Ishikawa (cell line): ENCODE measurements around the gene C16orf89.

Experiments used
- CEBPB ChIP-seq: IDR thresholded peaks from 2 replicates; pipeline ENCODE4 v1.6.1; 2012
- CREB1 ChIP-seq: IDR thresholded peaks from 2 replicates; pipeline ENCODE4 v1.6.1; 2012; ENCODE audit warnings: low read depth
- EGR1 ChIP-seq: IDR thresholded peaks from 2 replicates; pipeline ENCODE4 v1.6.1; 2012
- EP300 ChIP-seq: IDR thresholded peaks from 2 replicates; pipeline ENCODE4 v1.6.1; 2012; ENCODE audit warnings: borderline replicate concordance
- FOXM1 ChIP-seq: IDR thresholded peaks from 2 replicates; pipeline ENCODE4 v1.6.1; 2012; ENCODE audit warnings: low read depth, borderline replicate concordance
- NFIC ChIP-seq: IDR thresholded peaks from 2 replicates; pipeline ENCODE4 v1.6.1; 2012
- RAD21 ChIP-seq: IDR thresholded peaks from 2 replicates; pipeline ENCODE4 v1.6.1; 2012; ENCODE audit warnings: low read depth
- REST ChIP-seq: IDR thresholded peaks from 2 replicates; pipeline ENCODE4 v1.6.1; 2012; ENCODE audit warnings: low read depth, mild to moderate bottlenecking
- TAF1 ChIP-seq: IDR thresholded peaks from 2 replicates; pipeline ENCODE4 v1.6.1; 2012; ENCODE audit warnings: low read depth, mild to moderate bottlenecking
- TCF12 ChIP-seq: IDR thresholded peaks from 2 replicates; pipeline ENCODE4 v1.6.1; 2012; ENCODE audit warnings: low read depth
- TEAD4 ChIP-seq: IDR thresholded peaks from 2 replicates; pipeline ENCODE4 v1.6.1; 2012
- YY1 ChIP-seq: IDR thresholded peaks from 2 replicates; pipeline ENCODE4 v1.6.1; 2012; ENCODE audit warnings: low read depth
- ZBTB7A ChIP-seq: IDR thresholded peaks from 2 replicates; pipeline ENCODE4 v1.6.1; 2012; ENCODE audit warnings: low read depth
- TF ChIP-seq, protein P1 (sequence below): IDR thresholded peaks from 2 replicates; pipeline ENCODE4 v1.6.1; 2012
- TF ChIP-seq, protein P2 (sequence below): IDR thresholded peaks from 2 replicates; pipeline ENCODE4 v1.6.1; 2012

Gene C16orf89

DNA sequence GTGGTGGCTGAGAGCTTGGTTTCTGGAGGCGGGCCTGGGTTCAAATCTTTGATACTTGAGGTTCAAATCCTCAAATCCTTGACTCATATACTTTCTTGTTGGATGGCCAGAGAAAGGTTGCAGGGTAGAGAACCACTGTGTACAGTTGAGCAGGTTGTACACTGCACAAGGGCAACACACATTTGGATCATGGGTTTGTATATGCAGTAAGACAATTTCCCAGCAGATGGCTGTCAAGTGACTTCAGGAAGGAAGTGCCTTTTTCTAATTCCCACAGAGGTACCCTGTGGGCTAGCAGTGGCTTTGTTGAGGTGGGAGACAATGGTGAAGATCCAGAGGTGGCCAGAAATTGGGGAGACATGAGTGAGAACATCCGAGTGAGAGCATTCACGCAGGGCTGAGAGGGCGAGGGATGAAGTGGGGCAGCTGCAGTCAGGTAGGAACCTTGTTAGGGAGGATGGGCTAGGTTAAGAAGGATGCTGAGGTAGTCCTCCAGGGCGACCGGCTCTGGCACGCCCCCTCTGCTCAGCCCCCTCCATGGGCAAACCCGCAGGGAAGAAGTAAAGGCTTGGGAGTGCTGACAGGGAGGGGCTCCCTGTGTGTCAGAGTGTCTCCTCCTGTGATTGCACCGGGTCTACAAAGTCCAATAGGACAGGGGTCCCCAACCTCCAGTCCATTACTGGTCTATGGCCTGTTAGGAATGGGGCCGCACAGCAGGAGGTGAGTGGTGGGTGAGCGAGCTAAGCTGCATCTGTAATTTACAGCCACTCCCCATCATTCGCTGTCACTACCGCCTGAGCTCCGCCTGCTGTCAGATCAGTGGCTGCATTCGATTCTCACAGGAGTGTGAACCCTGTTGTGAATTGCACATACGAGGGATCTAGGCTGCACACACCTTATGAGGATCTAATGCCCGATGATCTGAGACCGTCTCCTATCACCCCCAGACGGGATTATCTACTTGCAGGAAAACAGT, 2.7 kb downstream of the C16orf89 start:
- TF ChIP-seq, protein P1, sequence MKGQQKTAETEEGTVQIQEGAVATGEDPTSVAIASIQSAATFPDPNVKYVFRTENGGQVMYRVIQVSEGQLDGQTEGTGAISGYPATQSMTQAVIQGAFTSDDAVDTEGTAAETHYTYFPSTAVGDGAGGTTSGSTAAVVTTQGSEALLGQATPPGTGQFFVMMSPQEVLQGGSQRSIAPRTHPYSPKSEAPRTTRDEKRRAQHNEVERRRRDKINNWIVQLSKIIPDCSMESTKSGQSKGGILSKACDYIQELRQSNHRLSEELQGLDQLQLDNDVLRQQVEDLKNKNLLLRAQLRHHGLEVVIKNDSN: no peak
- no peak for TF ChIP-seq ZBTB7A
- no peak for TF ChIP-seq EP300
- no peak for TF ChIP-seq YY1
- no peak for TF ChIP-seq FOXM1
- TF ChIP-seq, protein P2, sequence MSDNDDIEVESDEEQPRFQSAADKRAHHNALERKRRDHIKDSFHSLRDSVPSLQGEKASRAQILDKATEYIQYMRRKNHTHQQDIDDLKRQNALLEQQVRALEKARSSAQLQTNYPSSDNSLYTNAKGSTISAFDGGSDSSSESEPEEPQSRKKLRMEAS: no peak
- TF ChIP-seq CEBPB: no peak
- no peak; the same call in 1 of the 2 replicates for TF ChIP-seq RAD21
- TF ChIP-seq CREB1: no peak
- no peak for TF ChIP-seq NFIC
- TF ChIP-seq REST: no peak
- TF ChIP-seq TEAD4: no peak
- TF ChIP-seq TCF12: no peak
- no peak for TF ChIP-seq EGR1
- TF ChIP-seq TAF1: no peak

DNA sequence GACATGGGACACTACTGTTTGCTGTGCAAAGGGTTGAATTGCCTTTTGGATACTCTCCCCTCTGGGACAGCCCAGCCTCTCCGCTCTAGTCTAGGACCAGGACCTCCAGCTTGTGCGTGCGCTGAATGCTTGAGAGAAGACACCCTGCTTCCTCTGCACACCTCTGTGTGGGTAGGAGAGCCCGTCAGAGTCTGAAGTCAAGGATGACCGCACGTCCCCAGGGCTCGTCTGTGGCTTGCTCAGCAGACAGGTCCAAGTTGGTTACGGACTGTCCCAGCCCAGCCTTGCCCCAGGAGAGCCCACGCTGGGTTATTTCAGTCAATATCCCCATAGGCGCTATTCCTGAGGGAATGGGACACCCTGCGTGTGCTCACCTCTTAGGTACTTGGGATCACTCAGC, 3.7 kb downstream of the C16orf89 start:
- no peak for TF ChIP-seq ZBTB7A

- no peak for TF ChIP-seq ZBTB7A
- TF ChIP-seq YY1: no peak
- no peak for TF ChIP-seq CEBPB
- no peak for TF ChIP-seq TAF1
- TF ChIP-seq REST: no peak
- no peak for TF ChIP-seq RAD21
- no peak for TF ChIP-seq CREB1
- TF ChIP-seq, protein P2: no peak
- TF ChIP-seq, protein P1: no peak
- no peak for TF ChIP-seq NFIC
- TF ChIP-seq TEAD4: no peak
- no peak for TF ChIP-seq TCF12
These were observed 5.6 kb downstream of the C16orf89 start for GRCh38 chr16:5060073-5060641.

DNA sequence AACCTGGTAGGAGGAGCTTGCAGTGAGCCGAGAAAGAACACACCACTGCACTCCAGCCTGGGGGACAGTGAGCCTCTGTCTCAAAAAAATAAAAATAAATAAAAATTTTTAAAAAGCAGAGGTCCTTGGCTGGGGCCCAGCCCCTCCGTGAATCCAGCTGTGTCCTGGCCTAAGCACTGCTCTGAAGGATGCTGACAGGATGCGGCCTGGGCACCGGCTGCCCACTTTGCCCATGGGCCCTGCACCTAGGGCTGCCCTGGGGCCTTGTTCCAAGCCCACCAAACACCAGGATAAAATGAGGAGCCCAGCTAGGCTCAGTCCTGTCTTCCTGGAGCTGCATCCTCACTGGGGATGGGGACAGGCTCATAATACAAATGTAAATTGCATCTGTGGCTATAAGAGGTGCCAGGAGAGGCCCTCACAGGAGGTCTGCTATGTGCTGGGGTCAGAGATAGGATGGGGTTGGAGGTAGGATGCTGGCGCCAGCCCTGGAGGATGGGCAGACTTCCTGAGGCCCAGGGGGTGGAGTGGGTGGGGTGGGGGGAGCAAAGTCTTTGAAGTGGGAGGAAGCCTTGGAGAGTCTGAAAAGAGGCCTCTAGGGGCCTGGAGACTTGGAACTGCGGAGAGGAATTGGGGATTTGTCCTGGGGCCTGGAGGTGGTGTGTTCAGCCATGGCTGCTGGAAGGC, 6.2 kb downstream of the C16orf89 start:
- no peak for TF ChIP-seq TEAD4

- no peak for TF ChIP-seq REST
- TF ChIP-seq EGR1: no peak
- TF ChIP-seq EP300: no peak
- TF ChIP-seq TEAD4: no peak
- TF ChIP-seq FOXM1: no peak
- no peak for TF ChIP-seq NFIC
- TF ChIP-seq TAF1: no peak
- no peak for TF ChIP-seq RAD21
- no peak for TF ChIP-seq CREB1
- no peak for TF ChIP-seq TCF12
- no peak for TF ChIP-seq CEBPB
- TF ChIP-seq YY1: no peak
- TF ChIP-seq, protein P2: no peak
- no peak for TF ChIP-seq ZBTB7A
These were observed 7.3 kb downstream of the C16orf89 start for GRCh38 chr16:5058476-5058875.
